Spleen (tissue), 11 donors: ENCODE data around the gene RPL7A. TPM values are rescaled to one million over a fixed set of nuclear protein-coding genes. Genes with fewer than 3 reads are reported as not detected.
A peak's percentile ranks its signal among the peaks of the same experiment; 100 is the strongest.
"Not testable (repeated sequence)": the region's sequence is repeated elsewhere in the genome, so short reads cannot be mapped to it uniquely, and the experiment has no call there.

Experiments used
- DNase-seq: peaks from one replicate; pipeline ENCODE4 v3.0.0-alpha.2; 2020
- H3K27ac ChIP-seq, 8 donors: fragments of 200-600 bp; sonication (generic) in 7 of 8; 1 replicate in 4 of 8; 2 replicates in 4 of 8; pipeline versions ENCODE4 v1.5.0 to v1.8.0; 2016 to 2021; ENCODE audit warnings: inconsistent platforms in 4 of 8, mild to moderate bottlenecking in 4 of 8, moderate library complexity in 1 of 8
- H3K27me3 ChIP-seq, 7 donors: fragments of 200-600 bp; sonication (generic) in 6 of 7; replicated peaks in 1 of 7; 1 replicate in 4 of 7; 2 replicates in 3 of 7; pipeline versions ENCODE4 v1.5.0 to v1.8.0; 2016 to 2021; ENCODE audit warnings: inconsistent platforms in 3 of 7, mild to moderate bottlenecking in 1 of 7
- H3K36me3 ChIP-seq, 6 donors: fragments of 200-600 bp; sonication (generic) in 5 of 6; 1 replicate in 4 of 6; 2 replicates in 2 of 6; pipeline versions ENCODE4 v1.5.0 to v1.8.0; 2016 to 2021; ENCODE audit warnings: inconsistent platforms in 2 of 6
- H3K4me1 ChIP-seq, 6 donors: fragments of 200-600 bp; sonication (generic) in 5 of 6; 1 replicate in 3 of 6; 2 replicates in 3 of 6; pipeline versions ENCODE4 v1.5.0 to v1.8.0; 2016 to 2021; ENCODE audit warnings: inconsistent platforms in 3 of 6
- H3K4me3 ChIP-seq, 8 donors: fragments of 200-600 bp; sonication (generic) in 7 of 8; 1 replicate in 4 of 8; 2 replicates in 4 of 8; pipeline versions ENCODE4 v1.5.0 to v1.8.0; 2016 to 2021; ENCODE audit warnings: inconsistent platforms in 4 of 8, mild to moderate bottlenecking in 4 of 8, moderate library complexity in 2 of 8
- H3K9me3 ChIP-seq, 8 donors: fragments of 200-600 bp; sonication (generic) in 7 of 8; 1 replicate in 4 of 8; 2 replicates in 4 of 8; pipeline versions ENCODE4 v1.5.0 to v1.8.0; 2016 to 2021; ENCODE audit warnings: inconsistent platforms in 4 of 8
- POLR2A ChIP-seq, 3 donors: fragments of 450-650 bp; IDR thresholded peaks; one replicate each; pipeline ENCODE4 v1.5.1; 2017; ENCODE audit warnings: antibody characterized with exemption in 3 of 3, mild to moderate bottlenecking in 1 of 3
- POLR2AphosphoS5 ChIP-seq, 3 donors: sonication (generic); formaldehyde crosslinking; IDR thresholded peaks; one replicate each; pipeline ENCODE4 v1.5.1; 2017; ENCODE audit warnings: antibody characterized with exemption in 3 of 3
- WGBS, 5 donors: extraction: QIAGEN DNeasy Blood & Tissue Kit in 3 of 5; methylation state at CpG; one replicate each; pipeline versions ENCODE4 v1.1.5 to v1.1.7; 2013 to 2018; 5-methylcytosine and 5-hydroxymethylcytosine counted together
- intact Hi-C: fragments of 100-400 bp; cut with DNase I; formaldehyde crosslinking; loops from one replicate; pipeline ENCODE4 v1.15.0; 2023; ENCODE audit warnings: low total_unique reads
- polyA plus RNA-seq, 3 donors: library from polyadenylated mRNA; stranded (reverse); fragments of 200-250 nt; gene quantifications; one replicate each; pipeline ENCODE4 v1.2.1, GENCODE V29; 2013
- total RNA-seq, 7 donors: library from RNA; depleted of rRNA in 3 of 7; stranded (reverse); fragments of >200 nt in 3 of 7; fragmentation: NEBNext Ultra II Directional in 4 of 7; extraction: Animal tissue kit (Norgen Biotek cat#: 25700) in 4 of 7; gene quantifications; one replicate each; pipeline versions ENCODE4 v1.1.0 to v1.2.1, GENCODE V29; 2016 to 2021
- TF ChIP-seq, protein P1 (sequence below), 11 experiments: fragments of 200-600 bp in 7 of 11; fragments of 450-650 bp in 4 of 11; sonication (generic) in 4 of 11; IDR thresholded peaks in 8 of 11; conservative IDR thresholded peaks in 3 of 11; 1 replicate in 7 of 11; 2 replicates in 4 of 11; pipeline versions ENCODE4 v1.4.0 to v1.8.0; 2016 to 2021; ENCODE audit warnings: antibody characterized with exemption in 11 of 11, inconsistent platforms in 4 of 11, mild to moderate bottlenecking in 1 of 11
- donor health status: healthy with polysubstance abuse.
- donor health status: DM: no; HTN: no; CAD: no; lungs with moderate emphysema.
- donor health status: DM: no; HTN: no; CAD: no.
- donor health status: Bipolar disorder and iron deficiency.
- donor health status: healthy.
- donor health status: DM: no; HTN: no; CAD: no.
- donor health status: DM: yes; HTN: yes; CAD: no.

RPL7A gene
- total and polyA plus RNA-seq, 10 donors = 1,381 to 6,342 (median 1,755) TPM

DNA sequence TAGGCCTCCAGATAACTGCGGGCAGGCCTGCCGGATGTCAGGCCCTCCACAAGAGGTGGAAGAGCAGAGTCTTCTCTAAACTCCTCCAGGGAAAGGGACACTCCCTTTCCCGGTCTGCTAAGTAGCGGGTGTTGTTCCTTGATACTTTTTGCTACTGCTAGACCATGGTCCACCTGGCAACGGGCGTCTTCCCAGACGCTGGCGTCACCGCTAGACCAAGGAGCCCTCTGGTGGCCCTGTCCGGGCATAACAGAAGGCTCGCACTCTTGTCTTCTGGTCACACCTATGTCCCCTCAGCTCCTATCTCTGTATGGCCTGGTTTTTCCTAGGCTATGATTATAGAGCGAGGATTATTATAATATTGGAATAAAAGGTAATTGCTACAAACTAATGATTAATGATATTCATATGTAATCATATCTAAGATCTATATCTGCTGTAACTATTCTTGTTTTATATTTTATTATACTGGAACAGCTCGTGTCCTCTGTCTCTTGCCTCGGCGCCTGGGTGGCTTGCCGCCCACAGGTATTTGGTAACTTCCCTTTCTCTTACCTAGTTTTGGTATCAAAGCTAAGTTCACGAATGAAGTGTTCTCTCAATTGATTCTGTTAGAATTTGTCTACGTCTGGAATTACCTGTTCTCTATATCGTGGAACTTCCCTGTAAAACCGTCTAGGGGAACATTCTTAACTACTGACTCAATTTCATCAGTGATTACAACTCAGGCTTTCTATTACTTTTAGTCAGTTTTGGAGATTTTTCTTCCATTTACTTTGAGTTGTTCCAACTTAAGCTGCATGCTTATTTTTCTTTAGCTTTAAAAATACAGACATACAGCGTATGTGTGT lies 18.5 kb upstream of the RPL7A start:
- peaks cover 1 to 27% (median 17%) of the 10 kb centered on the region in 6 donors for H3K4me1 ChIP-seq
- H3K36me3 ChIP-seq = peaks cover 0 to 52% (median 46%) of the 10 kb centered on the region in 6 donors
- DNase-seq = peak; percentile 59
- not testable (repeated sequence) for H3K9me3 ChIP-seq, H3K27me3 ChIP-seq, H3K4me3 ChIP-seq, H3K27ac ChIP-seq
- TF ChIP-seq POLR2AphosphoS5 (IDR thresholded peaks at IDR 0.05) = peak in 2 of 3 donors; percentile 13 to 41
- TF ChIP-seq, protein P1, sequence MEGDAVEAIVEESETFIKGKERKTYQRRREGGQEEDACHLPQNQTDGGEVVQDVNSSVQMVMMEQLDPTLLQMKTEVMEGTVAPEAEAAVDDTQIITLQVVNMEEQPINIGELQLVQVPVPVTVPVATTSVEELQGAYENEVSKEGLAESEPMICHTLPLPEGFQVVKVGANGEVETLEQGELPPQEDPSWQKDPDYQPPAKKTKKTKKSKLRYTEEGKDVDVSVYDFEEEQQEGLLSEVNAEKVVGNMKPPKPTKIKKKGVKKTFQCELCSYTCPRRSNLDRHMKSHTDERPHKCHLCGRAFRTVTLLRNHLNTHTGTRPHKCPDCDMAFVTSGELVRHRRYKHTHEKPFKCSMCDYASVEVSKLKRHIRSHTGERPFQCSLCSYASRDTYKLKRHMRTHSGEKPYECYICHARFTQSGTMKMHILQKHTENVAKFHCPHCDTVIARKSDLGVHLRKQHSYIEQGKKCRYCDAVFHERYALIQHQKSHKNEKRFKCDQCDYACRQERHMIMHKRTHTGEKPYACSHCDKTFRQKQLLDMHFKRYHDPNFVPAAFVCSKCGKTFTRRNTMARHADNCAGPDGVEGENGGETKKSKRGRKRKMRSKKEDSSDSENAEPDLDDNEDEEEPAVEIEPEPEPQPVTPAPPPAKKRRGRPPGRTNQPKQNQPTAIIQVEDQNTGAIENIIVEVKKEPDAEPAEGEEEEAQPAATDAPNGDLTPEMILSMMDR (IDR thresholded peaks at IDR 0.05 in 8 of 11, conservative IDR thresholded peaks at IDR 0.05 in 3 of 11) = peak in 9 of 11 experiments; percentile 26 to 68 (median 57)
- WGBS, 5 donors = 59 to 67% (median 60%) methylated on average over 21 of the region's 21 CpGs
- intact Hi-C loops = loop anchor here (5.0 kb wide), 1 partner anchor 147 kb away; no protein-coding TSS in a partner anchor

- no peak overlapping the region for H3K4me3 ChIP-seq
- intact Hi-C loops = no loop called here
- WGBS, 5 donors = 84 to 95% (median 92%) methylated on average over 13 to 19 of the region's 19 CpGs
Observed at GRCh38 chr9:133331221-133331620, 16.8 kb upstream of the RPL7A start.

GRCh38 chr9:133331641-133332380 lies 16.2 kb upstream of the RPL7A start:
- H3K36me3 ChIP-seq = peaks cover 0 to 53% (median 46%) of the 10 kb centered on the region in 6 donors
- H3K9me3 ChIP-seq = no peaks in the 10 kb centered on the region
- intact Hi-C loops = no loop called here
- peaks cover 13 to 46% (median 34%) of the 10 kb centered on the region in 6 donors for H3K4me1 ChIP-seq
- no peak overlapping the region for H3K4me3 ChIP-seq
- WGBS, 5 donors = 94 to 97% (median 96%) methylated on average over 40 to 57 of the region's 57 CpGs
- DNase-seq = peak; percentile 74
- no peaks in the 10 kb centered on the region for H3K27me3 ChIP-seq
- no peak for TF ChIP-seq POLR2A (IDR thresholded peaks at IDR 0.05)
- TF ChIP-seq, protein P1 (IDR thresholded peaks at IDR 0.05 in 8 of 11, conservative IDR thresholded peaks at IDR 0.05 in 3 of 11) = no peak
- peak in 2 of 3 donors; percentile 23 to 62 for TF ChIP-seq POLR2AphosphoS5 (IDR thresholded peaks at IDR 0.05)
- H3K27ac ChIP-seq = no peak overlapping the region

More at GRCh38 chr9:133331221-133331620, 16.8 kb upstream of the RPL7A start:
- no peaks in the 10 kb centered on the region for H3K27me3 ChIP-seq
- no peak overlapping the region for H3K27ac ChIP-seq
- TF ChIP-seq POLR2AphosphoS5 (IDR thresholded peaks at IDR 0.05) = peak in 1 of 3 donors; percentile 40
- TF ChIP-seq, protein P1 (IDR thresholded peaks at IDR 0.05 in 8 of 11, conservative IDR thresholded peaks at IDR 0.05 in 3 of 11) = no peak
- peak; percentile 64 for DNase-seq
- no peaks in the 10 kb centered on the region for H3K9me3 ChIP-seq
- peaks cover 0 to 53% (median 46%) of the 10 kb centered on the region in 6 donors for H3K36me3 ChIP-seq
- peaks cover 7 to 40% (median 28%) of the 10 kb centered on the region in 6 donors for H3K4me1 ChIP-seq

DNA sequence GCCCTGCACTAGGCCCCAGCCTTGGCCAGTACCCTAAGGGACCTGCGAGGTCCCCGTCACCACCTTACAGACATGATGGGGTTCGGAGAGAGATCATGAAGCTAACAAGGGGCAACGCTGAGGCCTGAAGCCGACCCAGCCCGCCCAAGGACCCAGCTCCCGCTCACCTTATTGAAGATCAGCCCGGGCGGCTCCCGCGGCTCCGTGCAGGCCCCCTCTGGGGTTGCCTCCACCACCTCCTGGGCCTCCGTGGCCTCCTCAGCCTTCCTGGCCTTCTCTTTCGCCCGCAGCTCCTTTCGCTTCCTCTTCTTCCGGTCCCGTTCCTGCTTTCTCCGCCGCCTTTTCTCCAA lies 15.7 kb upstream of the RPL7A start:
- TF ChIP-seq POLR2A (IDR thresholded peaks at IDR 0.05) (no peak), POLR2AphosphoS5 (IDR thresholded peaks at IDR 0.05) (peak in 1 of 3 donors; percentile 19)
- H3K4me3 ChIP-seq = no peak overlapping the region
- intact Hi-C loops = no loop called here
- no peaks in the 10 kb centered on the region for H3K9me3 ChIP-seq
- 86 to 96% (median 91%) methylated on average over 16 to 20 of the region's 20 CpGs for WGBS, 5 donors
- H3K27me3 ChIP-seq = no peaks in the 10 kb centered on the region
- H3K36me3 ChIP-seq = peaks cover 0 to 53% (median 46%) of the 10 kb centered on the region in 6 donors
- no peak overlapping the region for H3K27ac ChIP-seq
- peaks cover 15 to 52% (median 38%) of the 10 kb centered on the region in 6 donors for H3K4me1 ChIP-seq
- DNase-seq = peak; percentile 65
